Mucosa of rectum (tissue), 2 donors: ENCODE measurements around the gene TRAPPC8.
"Not testable (repeated sequence)": the region's sequence is repeated elsewhere in the genome, so short reads cannot be mapped to it uniquely, and the experiment has no call there.

Experiments used
- H3K27ac ChIP-seq, 2 donors: one replicate each; pipeline ENCODE4 v1.7.0; 2013; ENCODE audit warnings: inconsistent platforms in 2 of 2, low read depth in 2 of 2, low read length in 2 of 2
- H3K27me3 ChIP-seq, 2 donors: one replicate each; pipeline ENCODE4 v1.7.0; 2013; ENCODE audit warnings: low read length in 2 of 2; ENCODE audit not compliant: control insufficient read depth in 2 of 2, insufficient read depth in 2 of 2
- H3K36me3 ChIP-seq, 2 donors: one replicate each; pipeline ENCODE4 v1.7.0; 2013; ENCODE audit warnings: low read length in 2 of 2; ENCODE audit not compliant: control insufficient read depth in 2 of 2, insufficient read depth in 2 of 2
- H3K4me1 ChIP-seq, 2 donors: one replicate each; pipeline ENCODE4 v1.7.0; 2013; ENCODE audit warnings: low read length in 2 of 2, mild to moderate bottlenecking in 1 of 2; ENCODE audit not compliant: control insufficient read depth in 2 of 2, insufficient read depth in 2 of 2
- H3K4me3 ChIP-seq, 2 donors: one replicate each; pipeline ENCODE4 v1.7.0; 2013; ENCODE audit warnings: low read length in 2 of 2
- H3K9ac ChIP-seq, 2 donors: one replicate each; pipeline ENCODE4 v1.7.0; 2013; ENCODE audit warnings: low read length in 2 of 2, low read depth in 1 of 2, mild to moderate bottlenecking in 1 of 2
- H3K9me3 ChIP-seq, 2 donors: one replicate each; pipeline ENCODE4 v1.7.0; 2013; ENCODE audit warnings: low read length in 2 of 2; ENCODE audit not compliant: control insufficient read depth in 2 of 2
- donor health status: healthy.
- donor health status: Normal muscosa, but diverticular disease.

TRAPPC8 gene

DNA sequence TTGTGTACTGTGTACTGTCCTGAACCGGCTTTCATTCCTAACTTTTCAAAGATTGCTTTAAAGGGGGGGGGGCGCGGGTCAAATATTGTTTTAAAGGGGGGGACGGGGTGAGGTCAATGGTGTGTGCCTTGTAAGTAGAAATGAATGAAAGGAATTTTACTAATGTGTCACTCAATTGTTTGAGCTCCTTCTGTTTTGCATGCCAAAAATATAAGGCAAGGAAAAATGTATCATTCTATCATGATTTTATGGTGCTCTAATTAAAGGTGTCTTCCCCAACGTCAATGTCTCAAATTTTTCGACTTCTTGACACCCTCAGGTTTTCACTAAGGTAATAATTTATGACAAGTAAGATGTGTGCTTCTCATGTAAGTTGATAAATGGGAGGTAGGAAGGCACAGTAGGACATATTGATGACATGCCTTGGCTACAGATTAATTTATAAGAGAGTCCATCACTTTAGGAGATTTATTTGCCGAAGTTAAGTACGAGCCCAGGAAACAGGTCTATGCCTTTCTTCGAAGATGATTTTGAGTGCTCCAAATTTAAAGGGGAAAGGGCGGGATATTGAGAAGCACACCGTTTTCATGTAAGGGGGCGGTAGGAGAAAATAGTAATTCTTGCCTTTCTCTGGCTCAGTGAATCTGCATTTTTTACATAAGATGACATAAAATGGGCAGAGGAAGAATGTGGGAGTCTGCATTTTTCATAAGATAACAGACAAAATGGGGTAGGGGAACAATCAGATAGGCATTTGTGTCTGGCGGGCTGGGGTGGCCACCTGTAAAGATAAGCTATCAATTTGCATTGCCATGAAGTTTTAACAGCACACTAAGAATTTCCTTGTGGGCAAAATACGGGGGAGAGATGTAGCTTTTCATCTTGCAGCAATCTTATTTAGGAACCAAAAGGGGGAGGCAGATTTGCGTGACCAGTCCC is 1.2 kb upstream of the TRAPPC8 start:
- H3K27ac ChIP-seq: peak overlapping the region; percentile 70 to 90
- no peaks in the 10 kb centered on the region for H3K27me3 ChIP-seq
- H3K4me1 ChIP-seq: peaks cover 11 to 29% of the 10 kb centered on the region in 2 donors
- H3K9me3 ChIP-seq: no peaks in the 10 kb centered on the region
- peak overlapping the region; percentile 73 to 98 for H3K4me3 ChIP-seq
- H3K36me3 ChIP-seq: no peaks in the 10 kb centered on the region
- peak overlapping the region; percentile 59 to 81 for H3K9ac ChIP-seq

DNA sequence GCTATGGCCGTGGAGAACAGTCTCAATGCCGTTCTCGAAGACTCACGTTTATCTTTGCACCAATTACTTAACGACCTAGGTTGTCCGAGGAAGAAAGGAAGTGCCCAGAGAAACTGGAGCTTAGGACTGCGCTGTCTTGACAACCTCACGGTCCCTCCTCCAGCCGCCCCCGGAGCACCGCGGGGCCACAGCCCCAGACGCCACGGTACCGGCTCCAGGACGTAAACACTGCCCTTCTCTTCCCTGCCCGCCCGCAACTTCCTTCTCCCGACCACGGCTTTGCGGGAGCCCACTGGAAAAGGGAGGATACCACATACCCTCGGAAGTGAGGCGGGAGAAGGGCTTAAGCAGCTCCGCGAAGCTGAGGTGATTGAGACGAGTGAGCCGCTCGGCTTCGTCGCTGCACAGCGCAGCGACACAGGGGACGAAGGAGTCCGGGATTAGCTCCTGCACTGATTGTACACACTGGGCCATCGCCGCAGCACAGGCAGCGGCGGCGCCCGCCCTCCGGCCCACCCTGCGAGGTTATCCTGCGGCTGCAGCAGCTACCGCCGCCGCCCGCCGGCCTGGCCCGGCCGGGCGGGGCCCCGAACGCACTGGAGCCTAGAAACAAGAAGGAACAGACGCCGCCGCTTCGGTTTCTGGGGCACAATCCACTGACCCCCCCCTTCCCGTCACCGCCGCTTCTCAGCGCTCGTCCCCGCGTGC is 483 bp downstream of the TRAPPC8 start:
- peak overlapping the region; percentile 81 to 93 for H3K9ac ChIP-seq
- H3K27ac ChIP-seq: peak overlapping the region; percentile 95 to 96
- H3K36me3 ChIP-seq: no peaks in the 10 kb centered on the region
- H3K4me3 ChIP-seq: peak overlapping the region; percentile 73 to 77
- no peaks in the 10 kb centered on the region for H3K9me3 ChIP-seq
- H3K27me3 ChIP-seq: no peaks in the 10 kb centered on the region
- peaks cover 11 to 29% of the 10 kb centered on the region in 2 donors for H3K4me1 ChIP-seq

DNA sequence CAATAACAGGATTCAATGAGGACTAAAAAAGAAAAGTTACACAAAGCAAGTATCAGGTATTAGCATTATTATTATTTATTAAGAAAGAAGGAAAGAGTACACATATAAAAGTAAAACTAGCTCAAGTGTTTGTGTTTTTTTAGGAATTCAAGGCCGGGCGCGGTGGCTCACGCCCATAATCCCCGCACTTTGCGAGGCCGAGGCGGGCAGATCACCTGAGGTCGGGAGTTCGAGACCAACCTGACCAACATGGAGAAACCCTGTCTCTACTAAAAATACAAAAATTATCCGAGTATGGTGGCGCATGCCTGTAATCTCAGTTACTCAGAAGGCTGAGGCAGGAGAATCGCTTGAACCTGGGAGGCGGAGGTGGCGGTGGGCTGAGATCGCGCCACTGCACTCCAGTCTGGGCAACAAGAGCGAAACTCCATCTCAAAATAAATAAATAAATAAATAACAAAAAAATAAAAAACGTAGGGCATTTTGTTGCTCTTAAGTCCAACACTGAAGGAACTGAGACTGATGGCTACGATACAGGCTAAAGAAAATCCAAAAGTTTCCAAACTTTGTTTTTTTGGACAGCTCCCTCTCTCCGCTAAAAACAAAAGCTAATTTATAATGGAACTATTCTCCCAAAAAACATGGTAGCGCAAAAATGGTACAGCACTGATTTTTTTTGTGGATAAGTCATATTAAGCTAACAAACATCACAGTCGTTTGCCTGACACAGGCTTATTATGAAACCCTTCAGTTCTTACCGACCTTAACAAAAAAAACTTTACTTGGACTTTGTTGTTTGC is 1.7 kb downstream of the TRAPPC8 start:
- peaks cover 11 to 29% of the 10 kb centered on the region in 2 donors for H3K4me1 ChIP-seq
- peak overlapping the region; percentile 73 to 77 for H3K4me3 ChIP-seq
- no peaks in the 10 kb centered on the region for H3K36me3 ChIP-seq
- no peaks in the 10 kb centered on the region for H3K9me3 ChIP-seq
- no peaks in the 10 kb centered on the region for H3K27me3 ChIP-seq
- no peak overlapping the region for H3K27ac ChIP-seq
- H3K9ac ChIP-seq: peak overlapping the region in 1 of 2 donors; percentile 81

DNA sequence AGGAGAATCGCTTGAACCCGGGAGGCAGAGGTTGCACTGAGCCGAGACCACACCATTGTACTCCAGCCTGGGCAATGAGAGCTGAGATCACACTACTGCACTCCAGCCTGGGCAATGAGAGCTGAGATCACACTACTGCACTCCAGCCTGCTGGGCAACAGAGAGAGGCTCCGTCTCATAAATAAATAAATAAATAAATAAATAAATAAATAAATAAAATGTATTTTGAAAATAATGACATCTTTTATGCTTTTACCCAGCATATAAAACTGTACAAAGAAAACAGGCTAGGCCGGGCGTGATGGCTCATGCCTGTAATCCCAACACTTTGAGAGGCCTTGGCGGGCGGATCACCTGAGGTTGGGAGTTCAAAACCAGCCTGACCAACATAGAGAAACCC is 8.2 kb downstream of the TRAPPC8 start:
- not testable (repeated sequence) for H3K27me3 ChIP-seq, H3K27ac ChIP-seq, H3K36me3 ChIP-seq, H3K9ac ChIP-seq, H3K9me3 ChIP-seq, H3K4me3 ChIP-seq, H3K4me1 ChIP-seq

DNA sequence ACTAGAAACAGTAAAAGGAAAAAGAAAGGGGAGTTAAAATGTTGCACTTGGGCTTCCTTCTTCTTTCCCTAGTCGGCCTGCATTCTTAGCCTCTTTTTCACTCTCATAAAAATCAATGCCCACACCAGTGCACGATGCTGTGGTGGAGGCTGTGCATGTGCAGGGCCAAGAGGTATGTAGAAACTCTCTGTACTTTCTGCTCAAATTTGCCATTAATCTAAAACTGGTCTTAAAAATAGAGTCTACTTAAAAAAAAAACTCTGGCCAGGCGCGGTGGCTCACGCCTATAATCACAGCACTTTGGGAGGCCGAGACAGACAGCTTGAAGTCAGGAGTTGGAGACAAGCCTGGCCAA is 11.1 kb downstream of the TRAPPC8 start:
- H3K36me3 ChIP-seq: peaks cover 8 to 18% of the 10 kb centered on the region in 2 donors
- H3K4me3 ChIP-seq: no peak overlapping the region
- H3K4me1 ChIP-seq: no peaks in the 10 kb centered on the region
- no peak overlapping the region for H3K9ac ChIP-seq
- H3K9me3 ChIP-seq: no peaks in the 10 kb centered on the region
- no peaks in the 10 kb centered on the region for H3K27me3 ChIP-seq
- H3K27ac ChIP-seq: no peak overlapping the region

DNA sequence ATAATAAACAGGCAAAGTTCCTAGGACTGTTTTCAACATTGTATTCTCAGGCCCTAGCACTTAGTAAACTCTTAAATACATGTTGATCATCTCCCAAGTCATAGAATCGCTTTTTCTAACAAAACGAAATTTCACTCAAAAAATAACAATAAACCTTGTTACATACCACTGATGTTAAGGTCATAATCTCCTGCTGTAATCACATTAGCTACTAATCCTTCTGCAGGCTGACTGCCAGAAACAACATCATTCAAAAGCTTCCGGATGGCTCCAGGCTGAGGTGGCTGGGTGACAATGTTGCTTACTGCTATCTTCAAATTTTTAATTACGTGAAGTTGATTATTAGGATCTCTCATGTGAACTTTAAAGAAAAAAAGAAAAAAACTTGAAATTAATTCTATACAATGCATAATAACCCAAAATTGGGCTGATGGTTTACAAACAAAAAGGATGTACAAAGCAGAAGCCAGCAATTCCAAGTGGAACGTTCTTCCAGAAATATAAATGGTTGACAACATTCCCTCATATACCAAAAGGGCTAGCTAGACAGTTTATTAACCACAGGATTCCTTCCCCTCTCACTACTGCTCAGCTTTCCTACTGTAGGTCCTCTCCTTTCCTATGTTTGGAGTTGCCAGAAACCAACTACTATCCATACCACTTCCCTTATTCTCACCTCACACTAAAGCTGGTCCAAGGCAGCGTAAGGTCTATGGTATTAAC is 11.6 kb downstream of the TRAPPC8 start:
- H3K27ac ChIP-seq: no peak overlapping the region
- H3K9ac ChIP-seq: no peak overlapping the region
- no peak overlapping the region for H3K4me3 ChIP-seq
- H3K4me1 ChIP-seq: no peaks in the 10 kb centered on the region
- no peaks in the 10 kb centered on the region for H3K27me3 ChIP-seq
- no peaks in the 10 kb centered on the region for H3K9me3 ChIP-seq
- peaks cover 8 to 24% of the 10 kb centered on the region in 2 donors for H3K36me3 ChIP-seq

DNA sequence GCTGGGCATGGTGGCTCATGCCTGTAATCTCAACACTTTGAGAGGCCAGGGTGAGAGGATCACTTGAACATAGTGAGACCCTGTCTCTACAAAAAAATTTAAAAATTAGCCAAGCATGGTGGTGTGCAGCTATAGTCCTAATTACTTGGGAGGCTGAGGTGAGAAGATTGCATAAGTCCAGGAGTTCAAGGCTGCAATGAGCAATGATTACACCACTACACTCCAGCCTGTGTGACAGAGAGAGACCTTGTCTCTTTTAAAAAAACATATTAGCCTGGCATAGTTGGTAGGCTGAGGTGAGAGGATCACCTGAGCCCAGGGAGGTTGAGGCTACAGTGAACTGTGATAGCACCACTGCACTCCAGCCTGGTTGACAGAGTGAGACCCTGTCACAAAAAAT is 13.7 kb downstream of the TRAPPC8 start:
- no peak overlapping the region for H3K27ac ChIP-seq
- no peak overlapping the region for H3K4me3 ChIP-seq
- no peaks in the 10 kb centered on the region for H3K4me1 ChIP-seq
- no peaks in the 10 kb centered on the region for H3K9me3 ChIP-seq
- peaks cover 8 to 26% of the 10 kb centered on the region in 2 donors for H3K36me3 ChIP-seq
- H3K27me3 ChIP-seq: no peaks in the 10 kb centered on the region
- no peak overlapping the region for H3K9ac ChIP-seq

DNA sequence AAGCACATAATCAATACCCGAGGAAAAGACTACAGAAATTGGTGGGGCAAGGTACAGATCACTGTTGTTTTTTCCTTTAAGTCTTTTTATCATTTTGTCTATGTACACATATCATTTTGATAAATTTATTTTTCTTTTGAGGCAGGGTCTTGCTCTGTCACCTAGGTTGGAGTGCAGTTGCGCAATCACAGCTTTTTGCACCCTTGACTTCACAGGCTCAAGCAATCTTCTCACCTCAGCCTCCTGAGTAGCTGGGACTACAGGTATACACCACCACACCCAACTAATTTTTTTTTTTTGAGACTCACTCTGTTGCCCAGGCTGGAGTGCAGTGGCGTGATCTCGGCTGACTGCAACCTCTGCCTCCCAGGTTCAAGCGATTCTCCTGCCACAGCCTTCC is 15.9 kb downstream of the TRAPPC8 start:
- not testable (repeated sequence) for H3K4me1 ChIP-seq, H3K9ac ChIP-seq, H3K27ac ChIP-seq, H3K4me3 ChIP-seq, H3K9me3 ChIP-seq, H3K27me3 ChIP-seq
- peaks cover 8 to 41% of the 10 kb centered on the region in 2 donors for H3K36me3 ChIP-seq

DNA sequence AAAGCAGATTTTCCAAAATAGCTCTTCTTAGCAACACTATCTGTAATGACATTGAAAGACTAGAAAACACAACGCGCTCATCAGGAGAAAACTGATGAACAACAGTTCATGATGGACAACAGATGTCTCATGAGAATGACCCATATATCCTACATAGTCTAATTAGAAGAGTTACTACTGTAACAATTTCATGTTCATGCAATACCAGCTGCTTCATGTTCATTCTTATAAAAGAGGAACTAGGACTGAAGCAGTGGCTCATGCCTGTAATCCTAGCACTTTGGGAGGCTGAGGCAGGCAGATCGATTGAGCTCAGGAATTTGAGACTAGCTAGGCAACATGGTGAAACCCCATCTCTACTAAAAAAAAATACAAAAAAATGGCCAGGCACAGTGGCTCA is 22.7 kb downstream of the TRAPPC8 start:
- H3K27me3 ChIP-seq: no peaks in the 10 kb centered on the region
- no peak overlapping the region for H3K9ac ChIP-seq
- H3K4me1 ChIP-seq: no peaks in the 10 kb centered on the region
- H3K4me3 ChIP-seq: no peak overlapping the region
- peaks cover 4 to 33% of the 10 kb centered on the region in 2 donors for H3K36me3 ChIP-seq
- no peaks in the 10 kb centered on the region for H3K9me3 ChIP-seq
- no peak overlapping the region for H3K27ac ChIP-seq
